GM19240 (cell line): ENCODE measurements around the gene PI16.

ENCODE experiments used
- DNase-seq: peaks from one replicate; pipeline ENCODE4 v3.0.0; 2011; ENCODE audit warnings: low spot score; ENCODE audit not compliant: insufficient read length

Gene PI16

DNA sequence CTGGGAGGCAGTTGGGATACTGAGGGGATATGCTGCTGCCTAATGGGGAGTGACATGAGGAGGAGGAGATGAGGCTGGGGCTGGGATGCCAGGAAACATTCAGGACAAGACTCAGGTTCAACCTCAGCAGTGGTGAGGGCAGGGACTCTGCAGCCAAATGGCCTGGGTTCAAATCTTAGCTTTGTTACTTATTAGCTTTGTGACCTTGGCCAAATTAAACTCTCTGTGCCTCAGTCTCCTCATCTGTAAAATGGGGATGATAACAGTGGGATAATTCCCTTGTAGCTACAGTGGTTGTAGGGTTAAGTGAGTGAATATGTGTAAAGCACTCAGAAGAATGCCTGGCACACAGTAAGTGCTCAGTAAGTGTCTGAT lies 1.9 kb downstream of the PI16 start:
- no peak for DNase-seq

DNA sequence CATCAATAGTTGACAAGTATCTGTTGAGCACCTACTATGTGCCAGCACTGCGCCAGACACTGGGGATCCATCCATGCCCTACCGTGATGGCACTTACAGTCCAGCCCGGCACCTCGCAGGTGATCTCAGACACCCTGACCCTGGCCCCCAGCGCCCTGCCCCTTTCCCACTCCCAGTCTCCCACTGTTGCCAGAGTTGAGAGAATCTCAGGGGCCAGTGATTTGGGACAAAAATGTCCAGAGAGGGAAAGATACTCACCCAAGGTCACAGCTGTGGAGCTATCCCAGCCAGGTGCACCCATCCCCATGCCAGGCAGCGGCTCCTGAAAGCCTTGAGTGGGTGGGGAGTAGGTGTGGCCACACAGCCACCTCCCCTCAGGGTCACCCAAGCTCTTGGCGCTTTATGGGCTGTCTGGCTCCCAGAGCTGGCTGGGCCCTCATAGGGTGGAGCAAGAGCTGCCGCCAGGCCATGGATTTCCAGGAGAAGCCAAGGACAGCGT lies 3.3 kb downstream of the PI16 start:
- DNase-seq = no peak

GRCh38 chr6:36958775-36959554 lies 4.4 kb downstream of the PI16 start:
- no peak for DNase-seq

DNA sequence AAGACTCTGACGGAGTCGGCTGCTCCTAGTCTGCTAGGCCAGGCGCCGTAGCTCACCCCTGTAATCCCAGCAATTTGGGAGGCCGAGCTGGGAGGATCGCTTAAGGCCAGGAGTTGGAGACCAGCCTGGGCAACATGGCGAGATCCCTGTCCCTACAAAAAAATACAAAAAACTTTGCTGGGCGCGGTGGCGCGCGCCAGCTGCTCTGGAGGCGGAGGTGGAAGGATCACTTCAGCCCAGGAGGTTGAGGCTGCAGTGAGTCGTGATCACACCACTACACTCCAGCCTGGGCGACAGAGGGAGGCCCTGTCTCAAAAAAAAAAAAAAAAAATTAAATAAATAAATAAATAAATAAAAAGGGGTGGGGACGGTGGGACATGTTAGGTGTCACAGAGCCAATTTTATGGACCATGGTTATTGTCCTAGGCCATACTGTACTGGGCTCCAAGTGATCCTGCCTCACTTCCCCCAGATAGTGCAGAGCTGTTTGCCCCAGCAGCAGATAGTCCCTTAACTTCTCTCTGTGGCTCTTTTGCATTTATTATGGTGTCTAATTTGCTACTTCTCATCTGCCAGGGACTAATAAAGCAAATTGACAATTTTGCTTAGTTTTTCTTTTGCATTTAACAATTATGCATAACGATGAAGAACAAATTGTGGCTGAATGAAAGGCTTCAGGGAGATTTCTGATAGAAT lies 5.2 kb downstream of the PI16 start:
- no peak for DNase-seq

- no peak for DNase-seq
Observed at GRCh38 chr6:36961441-36962435, 7.2 kb downstream of the PI16 start.

DNA sequence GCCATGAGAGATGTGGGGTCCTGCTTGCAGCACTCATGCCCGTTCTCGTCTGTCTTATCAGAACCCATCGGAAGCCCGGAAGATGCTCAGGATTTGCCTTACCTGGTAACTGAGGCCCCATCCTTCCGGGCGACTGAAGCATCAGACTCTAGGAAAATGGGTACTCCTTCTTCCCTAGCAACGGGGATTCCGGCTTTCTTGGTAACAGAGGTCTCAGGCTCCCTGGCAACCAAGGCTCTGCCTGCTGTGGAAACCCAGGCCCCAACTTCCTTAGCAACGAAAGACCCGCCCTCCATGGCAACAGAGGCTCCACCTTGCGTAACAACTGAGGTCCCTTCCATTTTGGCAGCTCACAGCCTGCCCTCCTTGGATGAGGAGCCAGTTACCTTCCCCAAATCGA lies 8.3 kb downstream of the PI16 start:
- peak; percentile 67 for DNase-seq

- no peak for DNase-seq
Observed at GRCh38 chr6:36963451-36964290, 9.1 kb downstream of the PI16 start.

- no peak for DNase-seq
Observed at GRCh38 chr6:36964349-36964748, 9.8 kb downstream of the PI16 start.

GRCh38 chr6:36964908-36965307 lies 10.4 kb downstream of the PI16 start:
- no peak for DNase-seq

GRCh38 chr6:36967301-36967700 lies 12.8 kb downstream of the PI16 start:
- no peak for DNase-seq

GRCh38 chr6:36967757-36968156 lies 13.2 kb downstream of the PI16 start:
- DNase-seq = no peak

- DNase-seq = no peak
Observed at GRCh38 chr6:36968266-36968977, 13.9 kb downstream of the PI16 start.

GRCh38 chr6:36969240-36969691 lies 14.7 kb downstream of the PI16 start:
- DNase-seq = no peak

- no peak for DNase-seq
Observed at GRCh38 chr6:36969988-36970891, 15.7 kb downstream of the PI16 start.

DNA sequence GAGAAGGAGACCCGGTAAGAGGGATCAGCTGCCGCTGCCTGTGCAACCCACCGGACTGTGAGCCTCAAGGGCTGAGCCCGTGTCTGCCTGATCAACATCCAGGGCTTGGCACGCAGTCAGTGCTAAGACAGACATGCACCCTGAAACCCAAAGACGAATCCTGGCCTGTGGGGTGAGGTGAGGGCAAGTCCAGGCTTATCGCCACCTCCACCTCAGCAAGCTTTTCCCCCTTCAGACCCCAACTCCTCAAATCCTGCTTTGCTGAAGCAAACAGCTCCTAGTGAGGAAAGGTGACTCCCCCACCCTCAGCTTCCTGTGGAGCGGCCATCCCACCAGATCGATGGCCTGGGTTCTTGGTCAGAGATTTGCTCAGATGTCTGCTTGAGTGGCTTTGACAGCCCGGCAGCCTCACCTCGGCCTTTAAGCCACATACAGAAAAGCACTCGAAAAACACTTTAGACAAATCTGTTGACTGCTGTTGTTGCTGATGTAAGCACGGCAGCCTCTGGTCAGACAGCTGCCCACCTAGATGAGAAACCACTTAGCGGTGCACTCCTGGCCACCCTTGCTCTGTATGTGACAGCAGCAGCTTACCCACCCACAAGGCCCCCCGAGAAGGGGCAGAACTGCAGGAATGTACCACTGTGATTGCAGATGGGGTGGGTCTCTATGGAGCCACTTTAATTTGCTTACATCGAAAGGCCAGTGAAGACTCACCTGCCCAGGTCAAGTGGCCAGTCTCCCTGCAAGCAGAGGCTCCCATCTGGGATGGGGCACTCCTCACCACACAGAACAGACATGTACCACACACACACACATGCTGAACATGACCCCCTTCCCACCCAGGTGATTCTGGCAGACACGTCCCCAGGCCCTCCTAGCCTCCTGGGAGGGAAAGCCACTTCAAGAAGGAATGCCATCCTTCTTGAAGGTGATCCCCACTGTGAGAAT lies 16.6 kb downstream of the PI16 start:
- DNase-seq = no peak

DNA sequence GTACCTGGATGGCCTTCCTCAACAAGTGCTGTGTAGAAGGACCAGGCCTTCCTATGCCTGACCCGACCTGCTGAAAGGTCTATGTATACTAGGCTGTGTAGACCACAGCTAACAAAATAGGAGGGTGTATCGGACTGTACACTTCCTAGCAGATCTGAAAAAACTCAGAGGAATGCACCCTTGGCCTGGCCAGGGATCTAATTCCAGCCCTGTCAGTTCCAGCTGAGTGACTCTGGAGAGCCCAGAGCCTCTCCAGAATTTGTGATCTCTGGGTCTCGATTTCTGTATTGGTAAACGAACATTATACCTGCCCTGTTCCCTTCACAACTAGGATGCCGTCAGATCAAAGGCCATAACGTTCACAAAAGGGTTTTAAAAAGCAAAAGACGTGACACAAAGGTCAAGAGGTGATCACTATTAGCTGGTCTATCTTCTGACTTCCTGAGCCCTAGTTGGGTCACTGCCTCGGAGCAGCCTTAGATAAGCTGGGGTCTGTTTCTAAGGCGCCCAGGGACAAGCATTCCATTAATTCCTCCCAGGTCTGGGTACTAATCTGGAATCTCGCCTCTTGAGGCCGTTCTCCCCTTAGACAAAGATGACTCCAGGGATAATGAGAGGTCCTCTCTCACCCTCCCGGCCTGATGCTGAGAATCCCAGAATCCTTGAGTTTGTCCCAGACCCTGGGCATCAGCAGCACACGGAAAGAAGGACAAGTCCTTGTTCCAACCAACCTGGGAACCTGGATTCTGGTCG lies 17.6 kb downstream of the PI16 start:
- no peak for DNase-seq

DNA sequence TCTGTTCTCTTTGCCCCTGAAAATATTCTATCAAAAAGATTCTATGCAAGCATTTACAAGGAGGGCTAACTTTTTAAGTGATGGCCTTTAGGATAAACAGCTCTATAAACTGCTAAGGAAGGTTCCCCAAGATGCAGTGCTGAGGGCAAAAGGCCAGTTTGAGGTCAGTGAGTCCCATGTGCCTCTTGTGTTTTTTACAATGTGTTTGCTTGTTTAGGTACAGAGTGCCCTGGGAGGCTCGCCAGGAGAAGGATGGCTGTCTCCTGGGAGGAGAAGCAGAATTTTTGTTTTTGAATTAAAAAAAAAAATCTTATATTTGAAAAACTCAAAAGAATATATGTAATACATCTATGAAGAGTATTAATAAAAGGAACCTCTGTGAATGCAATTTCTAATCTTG lies 18.7 kb downstream of the PI16 start:
- no peak for DNase-seq
